HG02870 (cell line): ENCODE data around the gene ROR2.

Experiments
- ATAC-seq: cut with Tn5 transposase; IDR thresholded peaks from one replicate; pipeline ENCODE4 v1.9.1; 2021; ENCODE audit warnings: mild to moderate bottlenecking, moderate library complexity; ENCODE audit not compliant: unreplicated experiment

Gene ROR2

DNA sequence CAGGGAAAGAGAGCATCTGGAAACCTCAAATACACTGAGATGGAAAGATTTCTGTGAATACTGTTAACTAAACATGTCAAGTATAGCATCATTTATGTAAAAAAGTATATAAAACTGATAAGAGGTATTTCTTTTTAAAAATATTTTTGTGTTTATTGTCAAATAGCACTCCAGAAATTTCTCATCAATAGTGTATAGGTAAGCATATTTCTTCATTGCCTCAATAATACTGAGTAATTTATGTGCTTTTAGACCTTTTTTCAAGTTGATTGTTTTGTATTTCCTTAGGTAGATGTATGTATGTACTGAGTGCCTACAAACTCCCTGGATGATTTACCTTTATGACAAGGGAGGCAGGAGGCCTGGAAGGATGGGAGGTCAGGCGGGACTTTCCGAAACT is 196.3 kb downstream of the ROR2 start:
- no peak for ATAC-seq

DNA sequence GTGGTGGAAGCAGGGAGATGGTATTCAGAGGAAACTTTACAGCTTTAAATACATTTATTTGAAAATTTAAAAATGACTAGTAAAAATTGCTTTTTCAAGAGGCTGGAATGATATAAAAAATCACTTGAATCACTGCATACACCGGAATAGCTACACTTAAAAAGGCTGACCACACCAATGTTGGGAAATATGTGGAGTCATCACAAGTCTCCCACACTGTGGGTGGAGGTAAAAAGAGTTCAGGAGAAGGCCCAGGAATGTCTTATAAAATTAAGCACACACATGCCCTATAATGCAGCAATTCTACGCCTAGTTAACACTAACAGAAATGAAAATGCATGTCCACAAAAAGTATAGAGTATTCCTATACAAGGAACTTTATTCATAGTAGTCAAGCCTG is 198.1 kb downstream of the ROR2 start:
- no peak for ATAC-seq

DNA sequence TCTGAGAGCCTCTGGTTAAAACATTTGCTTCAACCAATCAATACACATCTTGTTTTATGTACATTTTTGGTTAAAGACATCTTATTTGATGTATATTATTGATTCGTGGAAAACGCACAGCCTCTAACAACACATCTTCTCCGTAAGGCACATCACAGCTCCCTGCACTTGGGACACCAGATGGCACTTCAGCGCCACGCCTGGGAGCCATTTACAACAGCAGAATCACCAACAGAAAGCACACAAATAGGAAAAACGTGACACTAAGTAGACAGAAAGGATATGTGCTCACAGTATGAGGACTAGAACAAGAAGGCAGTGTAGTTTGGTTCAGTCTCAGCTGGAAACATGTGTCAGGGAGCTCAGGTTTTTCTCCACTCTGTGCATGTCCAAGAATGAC is 199.7 kb downstream of the ROR2 start:
- ATAC-seq = no peak

GRCh38 chr9:91746904-91747303 is 203.1 kb downstream of the ROR2 start:
- ATAC-seq = no peak

DNA sequence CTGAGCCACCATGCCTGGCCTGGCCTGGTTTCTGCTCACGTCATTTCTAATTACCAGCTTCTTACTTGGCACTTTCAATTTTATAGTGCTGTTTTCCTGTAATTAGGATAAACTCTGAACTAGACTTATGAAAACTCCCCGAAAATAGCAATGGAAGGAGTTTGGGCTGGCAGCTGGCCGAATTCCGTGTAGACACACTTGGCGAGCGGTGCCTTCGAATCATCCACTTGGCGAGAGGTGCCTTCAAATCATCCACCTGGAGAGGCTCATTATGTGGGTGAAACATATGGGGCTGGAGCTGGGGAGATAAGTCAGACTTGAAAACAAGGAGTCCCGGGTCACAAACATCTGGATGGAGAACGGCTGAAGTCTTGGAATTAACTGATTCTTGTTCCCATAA is 203.7 kb downstream of the ROR2 start:
- ATAC-seq = no peak

DNA sequence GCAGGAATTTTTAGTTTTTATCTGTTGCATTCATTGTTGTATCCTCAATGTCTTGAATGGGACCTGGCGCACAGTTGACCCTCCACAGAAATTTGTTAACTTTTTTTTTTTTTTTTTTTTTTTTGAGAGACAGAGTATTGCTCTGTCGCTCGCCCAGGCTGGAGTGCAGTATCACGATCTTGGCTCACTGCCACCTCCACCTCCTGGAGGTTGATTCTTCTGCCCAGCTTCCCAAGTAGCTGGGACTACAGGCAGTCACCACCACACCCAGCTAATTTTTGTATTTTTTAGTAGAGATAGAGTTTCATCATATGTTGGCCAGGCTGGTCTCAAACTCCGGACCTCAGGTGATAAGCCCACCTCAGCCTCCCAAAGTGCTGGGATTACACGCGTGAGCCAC is 205.9 kb downstream of the ROR2 start:
- ATAC-seq = no peak

- no peak for ATAC-seq
These were observed 208.5 kb downstream of the ROR2 start for GRCh38 chr9:91741522-91741921.

- no peak for ATAC-seq
These were observed 209.3 kb downstream of the ROR2 start for GRCh38 chr9:91740701-91741100.

DNA sequence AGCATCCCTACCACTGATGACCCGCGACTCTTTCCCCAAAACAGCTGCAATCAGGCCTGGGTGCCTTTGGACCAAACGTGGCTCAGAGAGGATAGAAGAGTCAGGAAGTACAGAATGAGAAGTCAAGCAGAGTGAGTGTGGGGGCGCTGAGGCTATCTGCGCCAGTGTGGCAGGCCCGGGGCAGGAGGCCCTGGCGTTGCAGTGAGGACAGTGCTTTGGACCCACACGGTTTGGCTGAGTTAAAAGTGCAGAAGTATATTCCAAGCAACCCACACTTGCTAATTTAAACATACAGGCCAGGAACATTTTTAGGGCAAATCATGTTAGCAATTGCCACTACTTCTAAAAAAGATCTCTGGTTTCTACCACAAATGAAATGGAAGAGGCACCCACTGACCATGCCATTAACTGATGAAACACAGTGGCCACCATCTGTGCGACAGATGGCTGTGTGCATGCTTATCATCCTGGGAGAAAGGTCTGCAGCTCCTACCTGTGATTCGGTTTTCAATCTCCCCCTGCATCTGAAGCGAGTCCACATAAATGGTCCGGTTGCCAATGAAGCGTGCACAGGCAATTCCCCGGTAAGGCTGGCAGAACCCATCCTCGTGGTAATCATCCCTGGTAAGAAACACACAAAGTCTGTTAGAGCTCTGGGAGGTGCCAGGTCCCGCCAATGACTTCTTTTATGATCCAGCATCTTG is 213.0 kb downstream of the ROR2 start:
- ATAC-seq = no peak

GRCh38 chr9:91736311-91736710 is 213.7 kb downstream of the ROR2 start:
- ATAC-seq = no peak

- no peak for ATAC-seq
These were observed 215.0 kb downstream of the ROR2 start for GRCh38 chr9:91735049-91735448.

GRCh38 chr9:91734371-91734981 is 215.6 kb downstream of the ROR2 start:
- ATAC-seq = no peak

DNA sequence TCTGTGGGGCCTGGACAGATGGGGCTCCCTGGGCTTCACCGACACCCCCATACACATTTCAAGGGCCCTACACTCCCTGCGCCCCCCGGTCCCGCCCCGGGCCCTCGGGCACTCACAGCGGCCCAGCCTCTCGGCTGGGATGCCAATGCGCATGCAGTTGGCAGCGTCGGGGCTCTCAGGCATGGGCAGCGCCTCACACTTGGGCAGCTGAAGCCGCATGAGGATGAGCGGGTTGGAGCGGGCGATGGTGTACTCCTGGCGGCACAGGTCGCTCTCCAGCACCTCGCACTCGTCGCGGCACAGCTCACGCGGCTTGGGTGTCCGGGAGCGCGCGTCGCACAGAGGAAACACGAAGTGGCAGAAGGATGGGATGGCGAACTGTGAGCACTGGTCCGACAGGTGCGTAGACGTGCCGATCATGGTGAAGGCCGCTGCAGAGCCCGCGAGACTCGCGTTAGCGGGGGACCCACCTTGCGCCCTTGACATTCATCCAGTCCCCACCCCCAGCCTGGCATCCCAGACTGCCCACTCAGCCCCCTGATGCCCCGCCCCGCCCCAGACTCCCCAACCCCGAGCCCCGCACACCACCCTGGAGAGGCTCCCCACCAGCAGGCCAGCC is 216.9 kb downstream of the ROR2 start:
- no peak for ATAC-seq

- no peak for ATAC-seq
These were observed 217.6 kb downstream of the ROR2 start for GRCh38 chr9:91732187-91733005.

DNA sequence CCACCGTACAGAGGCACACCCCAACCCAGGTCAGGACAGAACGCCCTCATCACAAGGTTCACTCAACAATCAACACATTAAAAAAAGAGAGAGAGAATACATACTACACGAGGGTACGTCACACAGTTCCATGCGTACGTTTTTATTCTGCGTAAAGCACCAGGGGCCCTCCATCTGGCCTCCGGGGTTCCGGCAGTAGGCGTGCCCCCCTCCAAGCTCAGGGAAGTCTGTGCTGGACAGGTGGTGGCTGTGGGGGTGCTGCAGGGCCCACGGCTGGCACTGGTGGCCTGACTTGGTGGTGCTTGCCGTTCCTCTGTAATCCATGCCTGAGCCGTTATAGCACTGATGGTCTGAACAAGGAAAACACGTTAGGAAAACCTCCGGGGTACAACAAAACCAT is 219.2 kb downstream of the ROR2 start:
- no peak for ATAC-seq

DNA sequence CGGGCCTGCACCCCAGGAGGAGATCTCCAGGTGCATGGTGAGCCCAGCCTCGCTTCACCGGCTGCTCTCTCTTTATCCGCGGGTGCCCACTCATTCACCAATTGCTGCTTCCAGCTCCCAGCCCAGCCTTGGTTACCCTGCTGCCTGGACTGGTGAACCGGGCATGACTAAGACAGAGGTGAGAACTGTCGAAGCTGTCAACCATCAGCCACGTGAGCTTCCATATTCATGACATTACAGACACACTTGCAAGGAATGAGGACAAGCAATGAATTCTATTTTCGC is 220.5 kb downstream of the ROR2 start:
- no peak for ATAC-seq

- no peak for ATAC-seq
These were observed 222.1 kb downstream of the ROR2 start for GRCh38 chr9:91727972-91728371.

DNA sequence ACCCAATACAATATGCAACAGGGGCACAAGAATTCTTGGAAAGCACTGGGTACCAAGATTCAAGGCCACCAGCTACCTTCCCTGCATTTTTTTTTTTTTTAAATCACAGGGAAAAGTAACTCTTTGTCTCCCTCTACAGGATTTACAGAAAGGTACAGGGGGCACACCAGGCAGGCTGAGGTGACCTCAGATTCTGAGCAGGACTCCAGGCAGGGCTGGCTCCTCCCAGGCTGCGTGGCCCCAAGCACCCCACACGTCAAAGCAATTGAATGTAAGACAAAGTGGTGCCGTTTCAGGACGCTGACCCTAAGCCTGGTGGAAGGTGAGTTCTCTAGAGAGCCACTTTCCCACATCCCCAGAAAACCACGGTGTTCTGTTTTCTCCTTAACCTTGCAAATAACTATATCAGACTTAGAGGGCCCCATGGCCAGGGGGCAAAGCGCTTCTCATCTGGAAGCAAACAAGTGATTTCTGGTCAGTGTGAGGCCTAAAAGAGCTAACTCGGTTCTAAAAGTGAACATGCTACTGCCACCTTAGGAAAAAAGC is 222.6 kb downstream of the ROR2 start:
- ATAC-seq = no peak

DNA sequence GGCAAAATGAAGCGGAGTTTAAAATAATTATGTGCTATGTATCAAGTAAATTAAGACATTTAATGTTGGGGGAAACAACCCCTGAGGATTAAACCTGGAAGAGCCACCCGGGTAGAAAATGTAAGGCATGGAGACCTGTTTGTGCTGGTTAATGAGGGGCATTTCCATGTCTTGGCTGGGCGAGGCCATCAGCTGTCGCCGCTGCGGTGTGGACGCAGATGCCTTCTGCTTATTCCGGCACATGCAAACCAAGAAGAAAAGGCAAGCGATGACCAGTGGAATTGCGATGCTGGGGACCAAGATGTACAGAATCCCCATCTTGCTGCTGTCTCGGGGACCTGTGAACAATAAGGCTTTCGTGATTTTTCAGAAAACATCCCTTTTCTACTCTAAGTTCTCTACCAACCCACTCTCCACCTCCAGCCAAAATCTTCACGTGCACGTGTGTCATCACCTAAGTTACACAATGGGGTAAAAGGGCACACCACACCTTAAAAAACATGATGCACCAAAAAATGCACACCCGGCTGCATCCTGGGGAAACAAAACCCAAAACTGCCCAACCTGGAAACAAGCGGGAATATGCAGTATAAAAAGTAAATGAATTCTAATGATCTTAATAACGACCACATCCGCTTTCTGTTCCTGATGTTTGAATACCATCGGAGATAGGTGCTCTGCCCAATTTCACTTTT is 223.5 kb downstream of the ROR2 start:
- ATAC-seq = no peak

- no peak for ATAC-seq
These were observed 224.4 kb downstream of the ROR2 start for GRCh38 chr9:91725651-91726050.
